DMS79 treated with DMSO at 0.1 percent for 48 hours (cell line): Measurements from ENCODE around the gene PLCB1.

Experiments
- DNase-seq: peaks from one replicate; lab custom pipeline; 2025; lab: John Stamatoyannopoulos, UW

PLCB1 gene

DNA sequence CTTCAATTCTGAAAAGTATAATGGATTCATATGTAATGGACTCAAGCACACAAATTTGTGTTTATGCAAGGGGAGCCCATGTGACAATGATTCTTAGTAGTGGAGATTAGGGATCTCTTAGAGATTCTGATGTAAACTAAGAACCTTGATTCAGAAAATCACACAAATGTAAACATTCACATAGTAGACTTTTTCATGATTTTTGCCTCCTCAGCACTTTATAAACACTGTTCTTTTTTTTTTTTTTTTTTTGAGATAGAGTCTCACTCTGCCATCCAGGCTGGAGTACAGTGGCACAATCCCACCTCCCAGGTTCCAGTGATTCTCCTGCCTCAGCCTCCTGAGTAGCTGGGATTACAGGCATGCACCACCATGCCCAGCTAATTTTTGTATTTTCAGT, 766.8 kb downstream of the PLCB1 start:
- no peak for DNase-seq

DNA sequence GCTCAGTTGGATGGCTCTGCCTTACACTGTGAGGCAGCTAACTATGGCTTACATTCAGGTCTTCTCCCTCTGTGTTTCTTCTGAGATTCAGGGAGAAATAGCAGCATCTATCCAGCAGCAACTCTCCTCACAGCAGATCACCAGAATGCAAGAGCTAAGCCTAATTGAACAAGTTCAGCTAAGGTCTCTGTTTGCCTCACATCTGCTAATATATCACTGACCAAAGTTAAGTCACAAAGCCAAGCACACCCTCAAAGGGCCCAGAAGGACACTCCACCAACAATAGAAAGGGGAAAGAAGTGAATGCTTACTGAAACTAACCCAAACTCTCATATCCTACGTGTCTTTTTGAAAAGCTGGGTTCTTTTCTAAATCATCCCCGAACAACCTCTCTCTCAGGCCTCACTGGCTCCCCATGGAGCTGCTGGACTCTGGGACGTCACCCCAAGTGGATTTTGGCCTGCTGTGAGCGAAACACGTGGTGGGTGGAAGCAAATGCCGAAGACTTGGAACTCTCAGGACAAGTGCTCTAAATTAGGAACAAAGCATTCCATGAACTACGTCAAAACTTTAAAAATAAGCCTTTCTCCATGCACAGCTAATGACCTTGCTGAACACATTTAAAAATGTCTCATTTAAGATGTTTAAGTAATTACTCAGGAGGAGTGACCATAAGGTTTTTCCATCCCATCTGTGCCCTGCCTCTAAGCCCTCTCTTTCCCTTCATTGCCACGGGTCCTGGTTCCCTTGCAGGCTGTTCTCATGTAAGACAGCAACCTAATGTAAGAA, 769.4 kb downstream of the PLCB1 start:
- no peak for DNase-seq

DNA sequence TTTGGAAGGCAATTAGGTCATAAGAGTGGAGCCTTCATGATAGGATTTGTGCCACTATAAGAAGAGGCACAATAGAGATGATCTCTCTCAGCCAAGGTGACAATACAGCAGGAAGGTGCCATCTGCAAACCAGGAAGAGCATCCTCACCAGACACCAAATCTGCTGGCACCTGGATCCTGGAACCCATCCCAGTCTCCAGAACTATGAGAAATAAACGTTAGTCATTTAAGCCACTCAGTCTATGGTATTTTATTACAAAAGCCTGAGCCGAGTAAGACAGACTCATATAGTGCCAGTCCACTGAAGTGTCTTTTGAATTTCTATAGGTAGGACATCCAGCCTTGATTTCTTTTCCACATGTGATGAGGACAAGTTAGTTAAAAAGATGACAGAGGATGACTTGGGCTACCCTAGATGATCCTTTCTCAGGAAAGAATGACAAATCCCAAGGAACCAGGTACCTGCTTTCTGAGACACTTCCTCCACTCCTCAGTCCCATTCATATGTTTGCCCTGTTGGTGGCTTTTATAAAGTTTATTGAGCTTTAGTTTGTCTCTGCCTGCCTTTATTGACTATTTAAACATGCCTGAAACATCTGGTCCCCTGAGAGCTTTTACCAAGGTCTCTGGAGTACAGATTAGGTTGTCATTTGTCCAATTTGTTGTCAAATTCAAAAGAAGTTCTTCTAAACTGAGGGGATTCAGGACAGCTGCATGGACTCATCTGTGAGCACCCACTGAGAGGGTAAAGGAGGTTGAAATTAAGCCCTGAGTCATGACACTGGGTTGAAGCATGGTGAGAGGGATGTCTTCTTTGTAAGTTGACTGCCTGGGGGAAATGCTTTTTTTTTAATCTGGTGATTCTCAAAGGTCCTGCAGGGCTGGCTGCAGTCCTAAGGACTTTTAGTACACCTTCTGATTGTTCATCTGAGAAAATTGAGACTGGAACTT, 771.9 kb downstream of the PLCB1 start:
- DNase-seq = no peak

DNA sequence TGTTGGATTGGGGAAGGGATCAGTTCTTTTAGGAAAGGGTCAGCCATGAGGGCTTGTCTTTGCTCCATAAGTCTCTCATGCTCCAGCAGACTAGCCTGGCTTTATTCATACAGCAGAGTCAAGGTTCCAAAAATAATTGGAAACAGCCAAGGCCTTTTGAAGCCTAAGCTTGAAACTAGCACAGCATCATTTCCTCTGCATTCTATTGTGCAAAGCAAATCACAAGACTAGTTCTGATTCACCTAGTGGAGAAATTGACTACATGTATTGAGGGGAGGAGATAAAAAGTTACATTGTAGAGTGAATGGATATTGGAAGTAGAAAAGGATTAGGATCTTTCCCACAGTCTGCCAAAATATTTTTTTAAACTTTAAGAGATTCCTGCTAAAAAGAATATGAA, 777.5 kb downstream of the PLCB1 start:
- DNase-seq = no peak

DNA sequence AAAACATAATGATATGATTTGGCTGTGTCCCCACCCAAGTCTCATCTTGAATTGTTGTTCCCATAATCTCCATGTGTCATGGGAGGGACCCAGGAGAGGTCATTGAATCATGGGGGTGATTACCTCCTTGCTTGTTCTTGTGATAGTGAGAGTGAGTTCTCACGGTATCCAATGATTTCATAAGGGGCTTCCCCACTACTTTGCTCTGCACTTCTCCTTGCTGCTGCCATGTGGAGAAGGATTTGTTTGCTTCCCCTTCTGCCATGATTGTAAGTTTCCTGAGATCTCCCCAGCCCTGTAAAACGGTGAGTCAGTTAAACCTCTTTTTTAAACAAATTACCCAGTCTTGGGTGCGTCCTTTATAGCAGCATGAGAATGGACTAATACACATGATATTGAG, 780.0 kb downstream of the PLCB1 start:
- DNase-seq = no peak

DNA sequence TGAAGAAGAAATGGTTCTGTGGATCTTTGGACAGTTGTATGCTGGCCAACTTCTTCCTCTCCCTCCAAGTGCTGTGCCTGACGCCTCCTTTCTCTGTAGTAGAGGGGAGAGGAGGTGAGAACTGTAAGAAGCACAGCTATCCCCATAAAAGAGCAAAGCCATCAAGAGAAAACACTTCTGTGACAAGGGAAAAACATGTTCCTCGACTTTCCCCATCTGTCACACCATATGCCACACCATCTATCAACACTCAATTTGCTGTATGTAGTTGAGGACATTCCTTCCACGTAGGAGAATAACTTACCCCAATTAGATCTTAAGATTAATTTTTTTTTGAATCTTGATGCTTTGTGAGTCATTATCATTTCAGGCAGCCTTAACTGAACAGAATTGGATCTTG, 780.7 kb downstream of the PLCB1 start:
- no peak for DNase-seq

DNA sequence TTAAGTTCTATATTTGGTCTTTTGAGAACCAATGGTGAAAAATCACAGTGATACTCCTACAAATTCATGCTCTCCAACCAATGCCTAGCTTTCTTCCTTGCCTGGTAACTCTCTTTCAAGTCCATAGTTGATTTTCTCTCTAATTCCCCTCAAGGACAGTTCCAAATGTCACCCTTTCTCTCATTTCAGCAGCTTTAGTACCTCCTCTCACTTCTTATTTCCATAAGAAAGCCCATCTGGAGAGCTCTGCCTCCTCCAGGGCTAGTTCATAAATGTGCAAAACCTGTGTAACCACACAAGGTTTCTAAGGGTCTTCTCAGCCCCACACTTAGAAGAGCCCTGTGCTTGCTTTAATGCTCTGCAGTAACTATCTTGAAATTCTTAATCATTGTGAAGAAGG, 781.4 kb downstream of the PLCB1 start:
- no peak for DNase-seq

DNA sequence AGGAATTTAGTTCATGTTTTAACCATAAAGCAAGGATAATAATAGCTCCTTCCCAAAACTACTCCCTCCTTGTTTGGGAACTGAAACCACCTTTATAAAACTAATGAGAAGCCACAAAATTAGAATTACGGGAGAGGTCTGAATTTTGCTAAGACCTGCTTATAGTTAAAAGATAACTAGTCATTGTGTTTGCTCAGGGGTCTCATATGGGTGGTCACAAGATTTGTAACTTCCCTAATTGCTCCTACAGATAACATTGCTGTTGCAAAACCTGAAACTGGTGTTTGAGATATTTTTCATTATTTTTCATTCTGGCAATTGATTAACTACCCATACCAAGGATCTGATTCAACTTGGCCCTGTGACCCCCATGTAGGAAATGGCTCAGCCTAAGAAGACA, 782.4 kb downstream of the PLCB1 start:
- no peak for DNase-seq

DNA sequence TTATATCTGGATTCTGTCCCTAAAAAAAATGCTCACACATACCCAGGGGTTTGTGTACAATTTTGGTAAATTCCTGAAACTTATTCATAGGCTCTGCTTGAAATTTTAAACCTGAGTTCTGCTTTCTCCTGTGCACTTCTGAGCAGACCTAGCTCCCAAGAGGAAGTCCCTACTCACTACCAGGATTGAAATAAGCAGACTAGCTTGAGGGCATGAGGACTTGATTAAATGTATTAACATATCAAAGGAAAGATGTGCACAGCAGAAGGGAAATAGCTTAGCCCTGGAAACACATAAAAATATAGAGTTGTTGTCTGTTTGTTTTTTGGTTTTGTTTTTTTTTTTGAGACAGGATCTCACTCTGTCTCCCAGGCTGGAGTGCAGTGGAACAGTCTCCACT, 785.0 kb downstream of the PLCB1 start:
- no peak for DNase-seq

DNA sequence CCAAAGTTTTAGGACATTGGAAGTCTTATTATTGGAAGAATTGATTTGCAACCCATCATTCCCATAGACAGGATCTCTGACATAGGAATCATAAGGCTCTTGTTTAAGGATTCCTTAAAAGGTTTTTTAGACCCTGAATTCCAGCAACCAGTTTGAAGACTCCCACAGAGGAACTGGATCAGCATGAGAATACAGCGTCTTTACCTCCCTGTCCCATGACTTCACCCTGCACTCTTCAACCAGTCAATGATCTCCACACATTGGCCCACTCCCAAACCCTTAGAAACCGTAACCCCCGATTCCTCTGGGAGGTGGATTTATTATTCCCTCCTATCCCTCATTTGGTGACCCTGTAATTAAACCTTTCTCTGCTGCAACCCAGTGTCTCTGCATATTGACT, 786.1 kb downstream of the PLCB1 start:
- DNase-seq = no peak

DNA sequence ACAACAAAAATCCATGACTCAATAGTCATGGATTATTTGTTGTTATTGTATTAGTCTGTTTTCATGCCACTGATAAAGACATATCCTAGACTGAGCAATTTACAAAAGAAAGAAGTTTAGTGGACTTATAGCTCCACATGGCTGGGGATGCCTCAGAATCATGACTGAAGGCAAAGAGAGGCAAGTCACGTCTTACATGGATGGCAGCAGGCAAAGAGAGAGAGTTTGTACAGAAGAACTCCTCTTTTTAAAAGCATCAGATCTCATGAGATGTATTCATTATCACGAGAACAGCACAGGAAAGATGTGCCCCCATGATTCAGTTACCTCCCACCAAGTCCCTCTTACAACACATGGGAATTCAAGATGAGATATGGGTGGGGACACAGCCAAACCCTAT, 792.5 kb downstream of the PLCB1 start:
- DNase-seq = no peak

DNA sequence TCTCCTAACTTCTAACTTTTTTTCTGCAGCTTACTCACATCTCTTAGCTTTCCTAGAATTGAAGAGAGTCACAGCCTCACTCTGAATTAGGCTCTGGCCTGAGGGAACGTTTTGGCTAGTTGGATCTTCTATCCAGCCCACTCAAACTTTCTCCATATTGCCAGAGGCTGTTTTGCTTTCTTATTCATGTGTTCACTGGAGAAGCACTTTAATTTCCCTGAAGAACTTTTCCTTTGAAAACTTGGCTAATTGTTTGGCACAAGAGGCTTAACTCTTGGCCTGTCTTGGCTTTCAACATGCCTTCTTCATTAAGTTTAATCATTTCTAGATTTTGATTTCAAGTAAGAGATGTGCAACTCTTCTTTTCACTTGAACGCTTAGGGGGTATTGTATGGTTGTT, 798.7 kb downstream of the PLCB1 start:
- no peak for DNase-seq

DNA sequence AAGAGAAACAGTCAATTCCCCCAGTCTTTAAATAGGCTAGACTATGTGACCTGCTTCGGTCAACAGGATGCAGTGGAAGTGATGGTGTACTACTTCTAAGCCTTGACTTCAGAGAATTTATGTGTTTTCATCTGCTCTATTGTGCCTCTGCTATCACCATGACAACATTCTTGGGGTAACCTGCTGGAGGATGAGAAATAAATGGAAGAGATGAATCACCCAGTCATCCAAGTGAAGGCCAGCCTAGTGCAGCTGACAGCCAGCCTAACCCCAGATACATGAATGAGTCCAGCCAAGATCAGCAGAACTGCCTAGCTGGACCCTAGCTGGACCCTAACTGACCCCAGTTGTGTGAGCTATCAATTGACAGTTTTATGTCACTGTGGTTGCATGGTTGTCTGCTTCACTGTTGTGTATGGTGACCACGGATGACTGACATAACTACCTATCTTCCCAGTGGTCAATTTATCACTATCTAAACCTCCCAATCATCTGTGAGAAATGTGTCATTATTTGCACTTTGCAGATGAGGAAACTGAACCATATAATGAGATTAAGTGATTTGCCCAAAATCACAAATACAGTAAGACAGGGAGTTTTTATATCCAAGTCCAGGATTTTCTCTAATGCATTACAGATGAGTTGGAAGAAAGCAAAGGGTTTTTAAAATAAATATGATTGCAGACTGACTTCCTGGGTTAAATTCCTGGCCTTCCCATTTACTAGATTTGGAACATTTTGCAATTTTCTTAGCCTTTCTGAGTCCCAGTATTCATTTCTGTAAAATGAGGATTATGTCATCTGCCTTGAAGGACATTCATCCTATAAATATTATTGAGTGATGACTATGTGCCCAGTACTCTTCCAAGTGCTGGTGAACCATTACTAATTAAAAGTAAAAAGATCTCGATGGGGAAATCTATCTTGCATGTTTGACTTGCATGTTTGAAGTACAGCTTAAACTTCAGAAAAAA, 800.4 kb downstream of the PLCB1 start:
- no peak for DNase-seq

DNA sequence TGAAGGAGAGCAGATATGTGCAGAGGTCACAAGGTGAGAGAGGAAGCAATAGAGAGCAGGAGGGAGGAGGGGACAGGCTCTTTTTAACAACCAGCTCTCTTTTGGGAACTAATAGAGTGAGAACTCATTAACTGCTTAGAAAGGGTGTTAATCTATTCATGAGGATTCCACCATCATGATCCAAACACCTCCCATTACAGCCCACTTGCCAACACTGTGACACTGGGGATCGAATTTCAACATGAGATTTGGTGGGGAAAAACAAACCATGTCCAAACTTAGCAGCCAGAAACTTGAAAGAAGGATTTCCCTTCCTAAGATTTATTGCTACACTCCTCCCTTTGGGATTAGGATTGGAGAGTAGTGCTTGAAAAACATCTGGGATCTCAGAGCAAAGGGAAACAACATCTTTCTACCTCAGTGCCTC, 801.3 kb downstream of the PLCB1 start:
- no peak for DNase-seq

DNA sequence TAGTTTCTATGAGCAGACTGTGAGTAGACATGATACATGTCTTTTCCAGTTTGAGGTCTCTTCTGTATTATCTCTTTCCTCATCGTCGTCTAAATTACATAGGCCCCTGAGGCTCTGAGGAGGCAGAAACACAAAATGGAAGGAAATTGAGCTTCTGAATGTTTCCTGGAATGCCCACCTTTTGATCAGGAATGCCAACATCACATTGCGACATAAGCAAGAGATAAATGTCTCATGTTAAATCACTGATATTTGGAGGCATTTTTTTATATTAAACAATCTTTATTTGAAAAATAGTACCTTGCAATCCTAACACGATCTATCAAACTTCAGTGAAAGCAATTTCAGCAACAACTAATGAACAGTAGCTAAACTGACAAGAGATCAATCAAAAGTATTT, 802.3 kb downstream of the PLCB1 start:
- no peak for DNase-seq
